ENCODE measurements around the gene ACOX1.

The ACOX1 gene

GRCh38 chr17:76003915-76004314 is 24.9 kb upstream of the ACOX1 start:
- no peaks in the 10 kb centered on the region for H3F3A ChIP-seq (ENCODE audit: low read depth)
- peaks cover 19% of the 10 kb centered on the region for H3K4me1 ChIP-seq (ENCODE audit: insufficient read depth, low read length, poor library complexity, severe bottlenecking)
- H2AFZ ChIP-seq (ENCODE audit: low read length): no peak overlapping the region
- peaks cover 13% of the 10 kb centered on the region; the same call in 1 of the 2 replicates for H3K36me3 ChIP-seq (ENCODE audit: insufficient read depth, low read length)
- H3K4me2 ChIP-seq (ENCODE audit: low read depth, low read length, poor library complexity, severe bottlenecking): no peak overlapping the region
- TF ChIP-seq CTCF (conservative IDR thresholded peaks at IDR 0.05; ENCODE audit: low read length): no peak
- no peak for TF ChIP-seq EZH2phosphoT487 (IDR thresholded peaks at IDR 0.05; ENCODE audit: borderline replicate concordance)
- H3K9me2 ChIP-seq (replicated peaks; ENCODE audit: low read depth, low read length): no peaks in the 10 kb centered on the region
- no peak overlapping the region for H3K9ac ChIP-seq (ENCODE audit: low read depth, low read length, poor library complexity, severe bottlenecking)
- H3K27me3 ChIP-seq (ENCODE audit: insufficient read depth, low read length, poor library complexity, severe bottlenecking): no peaks in the 10 kb centered on the region
- H3K4me3 ChIP-seq (ENCODE audit: low read length, poor library complexity, severe bottlenecking): no peak overlapping the region
- H3K9me3 ChIP-seq (ENCODE audit: insufficient read depth, low read depth, low read length): no peaks in the 10 kb centered on the region
- no peaks in the 10 kb centered on the region for H4K20me1 ChIP-seq (ENCODE audit: insufficient read depth, low read length, poor library complexity, severe bottlenecking)
- no peaks in the 10 kb centered on the region for H3K79me2 ChIP-seq (ENCODE audit: insufficient read depth, low read length)

GRCh38 chr17:76002100-76002499 is 23.1 kb upstream of the ACOX1 start:
- Histone ChIP-seq H3K4me2 (ENCODE audit: low read depth, low read length, poor library complexity, severe bottlenecking) (no peak overlapping the region), H3K79me2 (ENCODE audit: insufficient read depth, low read length) (no peaks in the 10 kb centered on the region), H3K9me2 (replicated peaks; ENCODE audit: low read depth, low read length) (no peaks in the 10 kb centered on the region), H3F3A (ENCODE audit: low read depth) (peaks cover 7% of the 10 kb centered on the region), H3K4me1 (ENCODE audit: insufficient read depth, low read length, poor library complexity, severe bottlenecking) (peaks cover 37% of the 10 kb centered on the region), H3K9me3 (ENCODE audit: insufficient read depth, low read depth, low read length) (no peaks in the 10 kb centered on the region), H3K36me3 (ENCODE audit: insufficient read depth, low read length) (peaks cover 13% of the 10 kb centered on the region; the same call in 1 of the 2 replicates), H2AFZ (ENCODE audit: low read length) (no peak overlapping the region), H4K20me1 (ENCODE audit: insufficient read depth, low read length, poor library complexity, severe bottlenecking) (no peaks in the 10 kb centered on the region), H3K9ac (ENCODE audit: low read depth, low read length, poor library complexity, severe bottlenecking) (no peak overlapping the region), H3K27me3 (ENCODE audit: insufficient read depth, low read length, poor library complexity, severe bottlenecking) (no peaks in the 10 kb centered on the region), H3K4me3 (ENCODE audit: low read length, poor library complexity, severe bottlenecking) (no peak overlapping the region)
- no peak for TF ChIP-seq CTCF (conservative IDR thresholded peaks at IDR 0.05; ENCODE audit: low read length)
- no peak for TF ChIP-seq EZH2phosphoT487 (IDR thresholded peaks at IDR 0.05; ENCODE audit: borderline replicate concordance)

GRCh38 chr17:76000755-76001521 is 22.0 kb upstream of the ACOX1 start, which contains the start of gene CDK3:
CDK3 (plus strand) TSS chr17:76000855; CDS start chr17:76001426, 571 bp downstream.
- TF ChIP-seq CTCF (conservative IDR thresholded peaks at IDR 0.05; ENCODE audit: low read length): peak; percentile 9; the same call in 1 of the 2 replicates
- no peak for TF ChIP-seq EZH2phosphoT487 (IDR thresholded peaks at IDR 0.05; ENCODE audit: borderline replicate concordance)
- Histone ChIP-seq H3K9me2 (replicated peaks; ENCODE audit: low read depth, low read length) (no peaks in the 10 kb centered on the region), H3K4me2 (ENCODE audit: low read depth, low read length, poor library complexity, severe bottlenecking) (no peak within 1 kb of the TSS), H3K79me2 (ENCODE audit: insufficient read depth, low read length) (no peaks in the 10 kb centered on the region), H3F3A (ENCODE audit: low read depth) (peaks cover 12% of the 10 kb centered on the region), H3K9ac (ENCODE audit: low read depth, low read length, poor library complexity, severe bottlenecking) (peak within 1 kb of the TSS; percentile 49), H3K27me3 (ENCODE audit: insufficient read depth, low read length, poor library complexity, severe bottlenecking) (no peaks in the 10 kb centered on the region), H4K20me1 (ENCODE audit: insufficient read depth, low read length, poor library complexity, severe bottlenecking) (no peaks in the 10 kb centered on the region), H3K4me1 (ENCODE audit: insufficient read depth, low read length, poor library complexity, severe bottlenecking) (peaks cover 45% of the 10 kb centered on the region), H3K9me3 (ENCODE audit: insufficient read depth, low read depth, low read length) (no peaks in the 10 kb centered on the region), H3K36me3 (ENCODE audit: insufficient read depth, low read length) (peaks cover 14% of the 10 kb centered on the region; the same call in 1 of the 2 replicates), H3K4me3 (ENCODE audit: low read length, poor library complexity, severe bottlenecking) (no peak within 1 kb of the TSS), H2AFZ (ENCODE audit: low read length) (no peak within 1 kb of the TSS)
